HCT116 (cell line): ENCODE results near the gene LSM12. TPM values are rescaled to one million over a fixed set of nuclear protein-coding genes. Genes with fewer than 3 reads are reported as not detected.

Source experiments
- ATAC-seq: fragments of 200-7000 bp; cut with Tn5 transposase; 2 replicates; pipeline ENCODE4 v1.9.1; 2020; ENCODE audit warnings: mild to moderate bottlenecking, moderate library complexity
- BruUV-seq: library from RNA; stranded (reverse); fragments of 400-500 nt; replicated peaks from 2 replicates; lab custom pipeline; 2021; lab: Mats Ljungman, UMichigan
- CTCF ChIA-PET: fragments of 300-600 bp; sonication (Branson Sonifier 250); formaldehyde crosslinking; loops from one replicate; lab custom pipeline; 2021; ENCODE audit warnings: antibody characterized with exemption; lab: Charles Lee
- POLR2A ChIA-PET: fragments of 300-600, 350-600 bp; sonication (Branson Sonifier 250); formaldehyde crosslinking; loops from one replicate; lab custom pipeline; 2021; ENCODE audit warnings: antibody characterized with exemption; lab: Charles Lee
- RAD21 ChIA-PET, 2 experiments: fragments of 300-600 bp; sonication (Branson Sonifier 250); formaldehyde crosslinking; loops; one replicate each; lab custom pipeline; 2023; ENCODE audit warnings: low total read pairs in 2 of 2; ENCODE audit not compliant: uncharacterized antibody in 2 of 2, unreplicated experiment in 2 of 2, low non-redundant PET in 1 of 2; lab: Charles Lee
- DNase-seq: peaks from one replicate; pipeline ENCODE4 v3.0.0-alpha.2; 2010; ENCODE audit warnings: low read depth, low spot score
- H2AFZ ChIP-seq: fragments of 200-600 bp; shearing (Covaris generic), sonication (generic); 2 replicates; pipeline ENCODE4 v1.6.1; 2017; ENCODE audit warnings: low read depth, mixed run types, mixed read lengths, antibody characterized with exemption, low read length; ENCODE audit not compliant: poor library complexity, severe bottlenecking
- H3K27ac ChIP-seq: 2 replicates; pipeline ENCODE4 v1.5.1; 2012; ENCODE audit warnings: low read depth, low read length
- H3K27me3 ChIP-seq: fragments of 200-600 bp; sonication (generic); 2 replicates; pipeline ENCODE4 v1.6.1; 2016; ENCODE audit warnings: mixed run types, low read length, mixed read lengths; ENCODE audit not compliant: insufficient read depth
- H3K36me3 ChIP-seq, 2 experiments: fragments of 200-500 bp in 1 of 2; fragments of 200-600 bp in 1 of 2; sonication (Bioruptor generic) in 1 of 2; sonication (generic) in 1 of 2; 2 replicates each; pipeline versions ENCODE4 v1.5.1 to v1.6.1; 2014 to 2016; ENCODE audit warnings: low read length in 2 of 2, inconsistent platforms in 1 of 2, mixed read lengths in 1 of 2, mixed run types in 1 of 2; ENCODE audit not compliant: insufficient read depth in 2 of 2, control insufficient read depth in 1 of 2
- H3K4me1 ChIP-seq, 2 experiments: fragments of 200-600 bp in 1 of 2; sonication (generic) in 1 of 2; 2 replicates each; pipeline versions ENCODE4 v1.5.1 to v1.6.1; 2012 to 2017; ENCODE audit warnings: low read length in 2 of 2, inconsistent platforms in 1 of 2, mild to moderate bottlenecking in 1 of 2, mixed read lengths in 1 of 2, mixed run types in 1 of 2, moderate library complexity in 1 of 2; ENCODE audit not compliant: insufficient read depth in 2 of 2, control insufficient read depth in 1 of 2
- H3K4me2 ChIP-seq: fragments of 200-600 bp; sonication (generic); 2 replicates; pipeline ENCODE4 v1.6.1; 2017; ENCODE audit warnings: mixed run types, low read length, mixed read lengths
- H3K4me3 ChIP-seq, 2 experiments: fragments of 200-600 bp in 1 of 2; sonication (generic) in 1 of 2; replicated peaks in 1 of 2; 2 replicates each; pipeline ENCODE4 v1.5.1; 2011 to 2016; ENCODE audit warnings: low read length in 2 of 2, control low read depth in 1 of 2, low read depth in 1 of 2, mild to moderate bottlenecking in 1 of 2, mixed read lengths in 1 of 2, mixed run types in 1 of 2
- H3K79me2 ChIP-seq: fragments of 200-600 bp; sonication (generic); 2 replicates; pipeline ENCODE4 v1.6.1; 2017; ENCODE audit warnings: mild to moderate bottlenecking, mixed run types, low read length, moderate library complexity, mixed read lengths; ENCODE audit not compliant: insufficient read depth
- H3K9ac ChIP-seq: fragments of 200-600 bp; sonication (generic); 2 replicates; pipeline ENCODE4 v1.6.1; 2016; ENCODE audit warnings: low read length, mixed read lengths
- H3K9me2 ChIP-seq: fragments of 200-600 bp; sonication (generic), shearing (Covaris generic); 2 replicates; pipeline ENCODE4 v1.6.1; 2017; ENCODE audit warnings: mixed run types, mild to moderate bottlenecking, moderate library complexity; ENCODE audit not compliant: insufficient read depth
- H3K9me3 ChIP-seq, 2 experiments: fragments of 200-500 bp in 1 of 2; fragments of 200-600 bp in 1 of 2; sonication (Bioruptor generic) in 1 of 2; sonication (generic) in 1 of 2; 2 replicates each; pipeline ENCODE4 v1.6.1; 2014 to 2017; ENCODE audit warnings: low read length in 2 of 2, mixed read lengths in 2 of 2, inconsistent platforms in 1 of 2, low read depth in 1 of 2, mild to moderate bottlenecking in 1 of 2, mixed run types in 1 of 2, moderate library complexity in 1 of 2; ENCODE audit not compliant: control insufficient read depth in 1 of 2, insufficient read depth in 1 of 2
- H4K20me1 ChIP-seq: fragments of 200-600 bp; sonication (generic), shearing (Covaris generic); 2 replicates; pipeline ENCODE4 v1.6.1; 2017; ENCODE audit warnings: mixed run types, mild to moderate bottlenecking, moderate library complexity; ENCODE audit not compliant: insufficient read depth
- CBX3 ChIP-seq: IDR thresholded peaks from 2 replicates; pipeline ENCODE4 v1.6.1; 2012; ENCODE audit warnings: low read depth
- CEBPB ChIP-seq: IDR thresholded peaks from 2 replicates; pipeline ENCODE4 v1.6.1; 2012; ENCODE audit warnings: low read depth
- EGR1 ChIP-seq: IDR thresholded peaks from 2 replicates; pipeline ENCODE4 v1.6.1; 2012; ENCODE audit warnings: low read depth
- EZH2 ChIP-seq: fragments of 200-600 bp; sonication (generic); IDR thresholded peaks from 2 replicates; pipeline ENCODE4 v1.6.1; 2017; ENCODE audit warnings: antibody characterized with exemption, mixed run types
- EZH2phosphoT487 ChIP-seq: fragments of 200-600 bp; IDR thresholded peaks from 2 replicates; pipeline ENCODE4 v1.6.1; 2018; ENCODE audit warnings: antibody characterized with exemption, borderline replicate concordance
- FOSL1 ChIP-seq: IDR thresholded peaks from 2 replicates; pipeline ENCODE4 v1.6.1; 2012; ENCODE audit warnings: low read depth
- POLR2A ChIP-seq: IDR thresholded peaks from 2 replicates; pipeline ENCODE4 v1.7.0; 2011; ENCODE audit warnings: borderline replicate concordance; ENCODE audit not compliant: insufficient read depth, insufficient read length; ENCODE audit errors: extremely low read depth
- POLR2AphosphoS5 ChIP-seq: IDR thresholded peaks from 2 replicates; pipeline ENCODE4 v1.6.1; 2011; ENCODE audit warnings: mild to moderate bottlenecking, low read depth, low read length, moderate library complexity
- RAD21 ChIP-seq: IDR thresholded peaks from 2 replicates; pipeline ENCODE4 v1.6.1; 2012; ENCODE audit warnings: low read depth, mild to moderate bottlenecking
- SIN3A ChIP-seq: IDR thresholded peaks from 2 replicates; pipeline ENCODE4 v1.6.1; 2012; ENCODE audit warnings: low read depth
- SRF ChIP-seq: IDR thresholded peaks from 2 replicates; pipeline ENCODE4 v1.6.1; 2012; ENCODE audit warnings: low read depth
- TCF7L2 ChIP-seq: IDR thresholded peaks from 2 replicates; pipeline ENCODE4 v1.7.0; 2011; ENCODE audit warnings: borderline replicate concordance, inconsistent platforms; ENCODE audit not compliant: insufficient read depth, insufficient read length; ENCODE audit errors: extremely low read depth
- ZFX ChIP-seq: fragments of 450-650 bp; IDR thresholded peaks from 2 replicates; pipeline ENCODE4 v1.6.1; 2017
- intact Hi-C: fragments of 100-400 bp; cut with micrococcal nuclease; formaldehyde crosslinking; loops from 2 replicates; pipeline ENCODE4 v1.10.0; 2022
- total RNA-seq: library from RNA; stranded (reverse); gene quantifications from one replicate; pipeline ENCODE4 v1.2.1, GENCODE V29; 2021; ENCODE audit not compliant: unreplicated experiment
- TF ChIP-seq, protein P1 (sequence below): IDR thresholded peaks from 2 replicates; pipeline ENCODE4 v1.6.1; 2012; ENCODE audit warnings: low read depth
- TF ChIP-seq, protein P2 (sequence below): IDR thresholded peaks from 2 replicates; pipeline ENCODE4 v1.6.1; 2012

The LSM12 gene
- total RNA-seq, 1 experiment from 2014 or later, result 99.6 TPM

DNA sequence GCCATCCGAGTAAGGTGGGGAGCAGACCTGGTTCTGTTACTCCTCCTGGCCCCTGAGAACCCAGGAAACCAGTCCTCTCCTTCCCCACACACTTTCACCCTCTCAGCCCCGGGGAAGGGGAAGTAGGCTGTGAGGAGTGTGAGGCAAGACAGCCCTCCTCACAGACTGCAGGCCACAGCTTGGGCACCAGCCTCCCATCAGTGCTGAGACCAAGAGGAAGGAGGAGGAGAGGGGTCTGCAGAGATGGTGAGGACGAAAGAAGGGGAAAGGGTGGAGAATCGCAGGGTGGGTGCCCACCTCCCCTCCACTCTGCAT, 11.1 kb upstream of the LSM12 start:
- peaks cover 6% of the 10 kb centered on the region; the same call in 1 of the 2 replicates for H3K79me2 ChIP-seq
- H4K20me1 ChIP-seq, result no peaks in the 10 kb centered on the region
- no peak overlapping the region for H3K27ac ChIP-seq
- ChIA-PET POLR2A (no interaction called here), CTCF (no interaction called here), RAD21 (no interaction called here)
- H3K4me3 ChIP-seq, result no peak overlapping the region
- H2AFZ ChIP-seq, result no peak overlapping the region
- no peaks in the 10 kb centered on the region for H3K9me2 ChIP-seq
- intact Hi-C loops, result no loop called here
- peaks cover 10 to 13% of the 10 kb centered on the region in 2 experiments; a peak in 2 of 4 replicates for H3K36me3 ChIP-seq
- H3K4me1 ChIP-seq, result peaks cover 9 to 12% of the 10 kb centered on the region in 2 experiments
- no peak overlapping the region for H3K4me2 ChIP-seq
- H3K9me3 ChIP-seq, result no peaks in the 10 kb centered on the region
- no peak for ATAC-seq
- no TSS peak for BruUV-seq
- no peaks in the 10 kb centered on the region for H3K27me3 ChIP-seq
- DNase-seq, result no peak
- TF ChIP-seq SRF (no peak), TCF7L2 (no peak), CBX3 (no peak), EZH2phosphoT487 (no peak), POLR2AphosphoS5 (no peak), ZFX (no peak), EZH2 (no peak), RAD21 (no peak), SIN3A (no peak), FOSL1 (no peak), POLR2A (no peak), CEBPB (no peak), EGR1 (no peak)
- TF ChIP-seq, protein P1, sequence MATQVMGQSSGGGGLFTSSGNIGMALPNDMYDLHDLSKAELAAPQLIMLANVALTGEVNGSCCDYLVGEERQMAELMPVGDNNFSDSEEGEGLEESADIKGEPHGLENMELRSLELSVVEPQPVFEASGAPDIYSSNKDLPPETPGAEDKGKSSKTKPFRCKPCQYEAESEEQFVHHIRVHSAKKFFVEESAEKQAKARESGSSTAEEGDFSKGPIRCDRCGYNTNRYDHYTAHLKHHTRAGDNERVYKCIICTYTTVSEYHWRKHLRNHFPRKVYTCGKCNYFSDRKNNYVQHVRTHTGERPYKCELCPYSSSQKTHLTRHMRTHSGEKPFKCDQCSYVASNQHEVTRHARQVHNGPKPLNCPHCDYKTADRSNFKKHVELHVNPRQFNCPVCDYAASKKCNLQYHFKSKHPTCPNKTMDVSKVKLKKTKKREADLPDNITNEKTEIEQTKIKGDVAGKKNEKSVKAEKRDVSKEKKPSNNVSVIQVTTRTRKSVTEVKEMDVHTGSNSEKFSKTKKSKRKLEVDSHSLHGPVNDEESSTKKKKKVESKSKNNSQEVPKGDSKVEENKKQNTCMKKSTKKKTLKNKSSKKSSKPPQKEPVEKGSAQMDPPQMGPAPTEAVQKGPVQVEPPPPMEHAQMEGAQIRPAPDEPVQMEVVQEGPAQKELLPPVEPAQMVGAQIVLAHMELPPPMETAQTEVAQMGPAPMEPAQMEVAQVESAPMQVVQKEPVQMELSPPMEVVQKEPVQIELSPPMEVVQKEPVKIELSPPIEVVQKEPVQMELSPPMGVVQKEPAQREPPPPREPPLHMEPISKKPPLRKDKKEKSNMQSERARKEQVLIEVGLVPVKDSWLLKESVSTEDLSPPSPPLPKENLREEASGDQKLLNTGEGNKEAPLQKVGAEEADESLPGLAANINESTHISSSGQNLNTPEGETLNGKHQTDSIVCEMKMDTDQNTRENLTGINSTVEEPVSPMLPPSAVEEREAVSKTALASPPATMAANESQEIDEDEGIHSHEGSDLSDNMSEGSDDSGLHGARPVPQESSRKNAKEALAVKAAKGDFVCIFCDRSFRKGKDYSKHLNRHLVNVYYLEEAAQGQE, result no peak
- TF ChIP-seq, protein P2, sequence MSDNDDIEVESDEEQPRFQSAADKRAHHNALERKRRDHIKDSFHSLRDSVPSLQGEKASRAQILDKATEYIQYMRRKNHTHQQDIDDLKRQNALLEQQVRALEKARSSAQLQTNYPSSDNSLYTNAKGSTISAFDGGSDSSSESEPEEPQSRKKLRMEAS, result no peak
- H3K9ac ChIP-seq, result no peak overlapping the region
